GM12878 (cell line): Measurements from ENCODE around the gene SPTBN1. TPM values are rescaled to one million over a fixed set of nuclear protein-coding genes. Genes with fewer than 3 reads are reported as not detected.

Experiments
- ATAC-seq: fragments of 200-7000 bp; cut with Tn5 transposase; 3 replicates; pipeline ENCODE4 v1.9.1; 2020; ENCODE audit warnings: mild to moderate bottlenecking, moderate library complexity
- BruUV-seq: library from RNA; stranded (reverse); fragments of 400-500 nt; replicated peaks from 2 replicates; lab custom pipeline; 2021; lab: Mats Ljungman, UMichigan
- CTCF ChIA-PET: fragments of 300-600 bp; sonication (Branson Sonifier 250); formaldehyde crosslinking; extraction: SDS; loops from one replicate; lab custom pipeline; 2021; ENCODE audit warnings: inconsistent platforms; lab: Yijun Ruan, JAX
- POLR2A ChIA-PET: fragments of 350-600 bp; formaldehyde crosslinking; extraction: SDS; loops from one replicate; lab custom pipeline; 2021; ENCODE audit warnings: inconsistent platforms; lab: Charles Lee
- RAD21 ChIA-PET: fragments of 300-600 bp; sonication (Branson Sonifier 250); formaldehyde crosslinking; loops from one replicate; lab custom pipeline; 2023; ENCODE audit warnings: antibody characterized with exemption; ENCODE audit not compliant: unreplicated experiment; lab: Charles Lee
- SMC1A ChIA-PET: fragments of 300-600 bp; sonication (Branson Sonifier 250); formaldehyde crosslinking; loops from one replicate; lab custom pipeline; 2023; ENCODE audit not compliant: unreplicated experiment, uncharacterized antibody; lab: Charles Lee
- DNase-seq: peaks from one replicate; pipeline ENCODE4 v3.0.0-alpha.2; 2011; ENCODE audit warnings: low read depth, low spot score
- FAIRE-seq: peaks from 3 replicates; lab custom pipeline; 2011; peaks lifted over from hg19 to GRCh38; lab: Jason Lieb, UNC
- H2AFZ ChIP-seq: 2 replicates; pipeline ENCODE4 v1.6.0; 2011; ENCODE audit warnings: low read depth, low read length, control low read depth; ENCODE audit not compliant: control insufficient read depth
- H3K27ac ChIP-seq: 2 replicates; pipeline ENCODE4 v1.5.1; 2011; ENCODE audit warnings: control low read depth; ENCODE audit not compliant: control insufficient read depth, insufficient read depth
- H3K27me3 ChIP-seq, 2 experiments: replicated peaks in 1 of 2; 2 replicates each; pipeline versions ENCODE4 v1.6.0 to v1.6.1; 2011; ENCODE audit warnings: low read length in 1 of 2; ENCODE audit not compliant: control insufficient read depth in 2 of 2, insufficient read depth in 2 of 2
- H3K36me3 ChIP-seq, 2 experiments: 2 replicates each; pipeline ENCODE4 v1.5.1; 2011; ENCODE audit warnings: low read length in 1 of 2; ENCODE audit not compliant: control insufficient read depth in 2 of 2, insufficient read depth in 2 of 2
- H3K4me1 ChIP-seq: 2 replicates; pipeline ENCODE4 v1.6.1; 2011; ENCODE audit warnings: mild to moderate bottlenecking, low read length, moderate library complexity, mixed read lengths; ENCODE audit not compliant: control insufficient read depth, insufficient read depth
- H3K4me2 ChIP-seq: 2 replicates; pipeline ENCODE4 v1.6.0; 2011; ENCODE audit warnings: control low read depth; ENCODE audit not compliant: control insufficient read depth, insufficient read depth
- H3K4me3 ChIP-seq: fragments of 200-600 bp; sonication (generic); 2 replicates; pipeline ENCODE4 v1.5.1; 2016
- H3K79me2 ChIP-seq: 2 replicates; pipeline ENCODE4 v1.6.0; 2011; ENCODE audit warnings: low read length; ENCODE audit not compliant: control insufficient read depth, insufficient read depth
- H3K9ac ChIP-seq: 2 replicates; pipeline ENCODE4 v1.8.0; 2011; ENCODE audit warnings: low read length, control low read depth, mixed read lengths; ENCODE audit not compliant: control insufficient read depth, insufficient read depth
- H3K9me3 ChIP-seq: replicated peaks from 3 replicates; pipeline ENCODE4 v1.5.1; 2011; ENCODE audit warnings: mild to moderate bottlenecking, low read length; ENCODE audit not compliant: control insufficient read depth, insufficient read depth
- H4K20me1 ChIP-seq: 2 replicates; pipeline ENCODE4 v1.6.0; 2011; ENCODE audit not compliant: control insufficient read depth, insufficient read depth
- ATF3 ChIP-seq: IDR thresholded peaks from 2 replicates; pipeline ENCODE4 v1.6.1; 2011; ENCODE audit warnings: low read depth, mild to moderate bottlenecking, low read length, moderate library complexity, borderline replicate concordance; ENCODE audit errors: extremely low read depth
- BACH1 ChIP-seq: fragments of 450-650 bp; IDR thresholded peaks from 2 replicates; pipeline ENCODE4 v1.6.1; 2017; ENCODE audit warnings: mild to moderate bottlenecking, borderline replicate concordance
- EGR1 ChIP-seq, 2 experiments: IDR thresholded peaks; 1 replicate in 1 of 2; 2 replicates in 1 of 2; pipeline ENCODE4 v1.6.1; 2011 to 2012; ENCODE audit warnings: low read depth in 2 of 2, low read length in 2 of 2, borderline replicate concordance in 1 of 2, mild to moderate bottlenecking in 1 of 2, moderate library complexity in 1 of 2
- EP300 ChIP-seq, 2 experiments: fragments of 150-350 bp in 1 of 2; IDR thresholded peaks; 2 replicates each; pipeline ENCODE4 v1.6.1; 2011 to 2012; ENCODE audit warnings: low read depth in 2 of 2, low read length in 2 of 2, borderline replicate concordance in 1 of 2, improper control_type of control experiment in 1 of 2, inconsistent platforms in 1 of 2; ENCODE audit not compliant: control insufficient read depth in 1 of 2
- HDAC6 ChIP-seq: fragments of 200-600 bp; sonication (generic); IDR thresholded peaks from one replicate; pipeline ENCODE4 v1.8.0; 2017; ENCODE audit warnings: antibody characterized with exemption; ENCODE audit not compliant: unreplicated experiment
- IKZF2 ChIP-seq, 2 experiments: fragments of 450-650 bp; IDR thresholded peaks; 2 replicates each; pipeline ENCODE4 v1.6.1; 2017; ENCODE audit warnings: mild to moderate bottlenecking in 2 of 2, moderate library complexity in 2 of 2
- JUND ChIP-seq: IDR thresholded peaks from 2 replicates; pipeline ENCODE4 v1.6.1; 2012; ENCODE audit warnings: low read depth, mild to moderate bottlenecking, low read length, improper control_type of control experiment, moderate library complexity
- MXI1 ChIP-seq: fragments of 150-350 bp; IDR thresholded peaks from 2 replicates; pipeline ENCODE4 v1.6.1; 2011; ENCODE audit warnings: low read depth, mild to moderate bottlenecking, inconsistent platforms, low read length, improper control_type of control experiment
- NBN ChIP-seq: fragments of 450-650 bp; IDR thresholded peaks from 2 replicates; pipeline ENCODE4 v1.6.1; 2016
- SKIL ChIP-seq: fragments of 450-650 bp; IDR thresholded peaks from 2 replicates; pipeline ENCODE4 v1.6.1; 2017; ENCODE audit warnings: mild to moderate bottlenecking, low read depth, inconsistent platforms; ENCODE audit not compliant: poor library complexity, severe bottlenecking
- SRF ChIP-seq, 2 experiments: IDR thresholded peaks; 2 replicates each; pipeline ENCODE4 v1.6.1; 2011; ENCODE audit warnings: low read depth in 2 of 2, low read length in 2 of 2, mild to moderate bottlenecking in 1 of 2, moderate library complexity in 1 of 2
- ZNF24 ChIP-seq: fragments of 450-650 bp; IDR thresholded peaks from 2 replicates; pipeline ENCODE4 v1.6.1; 2017; ENCODE audit warnings: antibody characterized with exemption, mild to moderate bottlenecking
- ZNF622 ChIP-seq: fragments of 450-650 bp; IDR thresholded peaks from 2 replicates; pipeline ENCODE4 v1.6.1; 2017; ENCODE audit warnings: mild to moderate bottlenecking, inconsistent platforms
- WGBS: methylation state at CpG from one replicate; pipeline ENCODE4 v1.1.6; 2016; ENCODE audit warnings: low lambda C conversion rate; ENCODE audit not compliant: insufficient replicate concordance, insufficient coverage; ENCODE audit errors: missing lambda C conversion rate; 5-methylcytosine and 5-hydroxymethylcytosine counted together
- in situ Hi-C: fragments of 300-500 bp; cut with MboI; formaldehyde crosslinking; loops from 9 replicates; pipeline ENCODE4 v1.14.3; 2018; ENCODE audit warnings: mixed read lengths
- intact Hi-C: fragments of 100-400 bp; cut with micrococcal nuclease; formaldehyde crosslinking; loops from one replicate; pipeline ENCODE4 v1.14.2; 2022; ENCODE audit not compliant: unreplicated experiment
- polyA plus RNA-seq, 11 experiments: library from polyadenylated mRNA; depleted of rRNA in 4 of 11; unstranded in 6 of 11; stranded (reverse) in 5 of 11; fragments of >200 nt; fragmentation: Nextera tagmentation in 4 of 11; fragmentation: Illumina TruSeq in 1 of 11; extraction: Ambion mirVana in 4 of 11; extraction: Trizol in 1 of 11; gene quantifications; 1 replicate in 1 of 11; 2 replicates in 10 of 11; pipeline versions ENCODE4 v1.2.1 to v1.2.3, GENCODE V29; 2011 to 2016; ENCODE audit warnings: inconsistent platforms in 2 of 11, missing spikeins in 2 of 11, low read depth in 1 of 11
- total RNA-seq, 4 experiments: library from RNA; depleted of rRNA in 3 of 4; stranded (reverse); fragments of >200 nt in 3 of 4; fragmentation: Illumina TruSeq in 1 of 4; extraction: Trizol in 1 of 4; gene quantifications; 2 replicates each; pipeline versions ENCODE4 v1.2.1 to v1.2.3, GENCODE V29; 2013 to 2021

SPTBN1 gene
- total and polyA plus RNA-seq, 10 of the 15 experiments (the other 5 are each of a cell fraction or from before 2014, with no cell fraction given) = 20.6 to 154 (median 76.7) TPM

GRCh38 chr2:54503828-54504227 lies 47.7 kb downstream of the SPTBN1 start:
- Histone ChIP-seq H3K27ac (no peak overlapping the region), H3K4me3 (no peak overlapping the region), H3K4me1 (no peaks in the 10 kb centered on the region), H3K9ac (no peak overlapping the region), H4K20me1 (no peaks in the 10 kb centered on the region), H3K4me2 (no peak overlapping the region), H3K36me3 (no peaks in the 10 kb centered on the region), H3K9me3 (no peaks in the 10 kb centered on the region), H3K79me2 (no peaks in the 10 kb centered on the region), H2AFZ (no peak overlapping the region), H3K27me3 (no peaks in the 10 kb centered on the region; a peak in 3 of 4 replicates)
- DNase-seq (no peak), ATAC-seq (no peak), FAIRE-seq (no peak)
- in situ Hi-C loops (no loop called here), intact Hi-C loops (loop anchor here (2.0 to 5.0 kb wide), 3 partner anchors 297 to 452 kb away; no protein-coding TSS in a partner anchor)
- ChIA-PET POLR2A (no interaction called here), SMC1A (interaction anchor here (0.7 to 2.7 kb wide), 7 partner anchors 10 to 297 kb away, joined by 3 to 16 read pairs (median 4); partner anchors contain the start of gene EML6), CTCF (interaction anchor here (1.0 to 4.2 kb wide), 13 partner anchors 9 to 481 kb away, joined by 3 to 36 read pairs (median 5); no protein-coding TSS in a partner anchor), RAD21 (interaction anchor here (1.2 to 4.1 kb wide), 3 partner anchors 201 to 396 kb away, joined by 3 to 17 read pairs (median 3); no protein-coding TSS in a partner anchor)
- no peak for TF ChIP-seq ATF3
- TF ChIP-seq IKZF2 (IDR thresholded peaks at IDR 0.05) = no peak
- TF ChIP-seq JUND = no peak
- TF ChIP-seq ZNF24 = no peak
- no peak for TF ChIP-seq SKIL
- no peak for TF ChIP-seq ZNF622
- no peak for TF ChIP-seq BACH1
- no peak for TF ChIP-seq HDAC6
- no peak for TF ChIP-seq NBN
- no peak for TF ChIP-seq EGR1 (IDR thresholded peaks at IDR 0.05; ENCODE audit: borderline replicate concordance in 1 of 2, low read depth in 2 of 2, low read length in 2 of 2)
- TF ChIP-seq MXI1 = no peak
- no peak for TF ChIP-seq EP300 (IDR thresholded peaks at IDR 0.05; ENCODE audit: borderline replicate concordance in 1 of 2, control insufficient read depth in 1 of 2, low read depth in 2 of 2, low read length in 2 of 2)
- TF ChIP-seq SRF (IDR thresholded peaks at IDR 0.05; ENCODE audit: low read depth in 2 of 2, low read length in 2 of 2) = no peak
- 0% methylated on average over 1 of the region's 1 CpG for WGBS
- BruUV-seq = no TSS peak
